Measurements from ENCODE around the gene ZNF329.

ZNF329 gene

DNA sequence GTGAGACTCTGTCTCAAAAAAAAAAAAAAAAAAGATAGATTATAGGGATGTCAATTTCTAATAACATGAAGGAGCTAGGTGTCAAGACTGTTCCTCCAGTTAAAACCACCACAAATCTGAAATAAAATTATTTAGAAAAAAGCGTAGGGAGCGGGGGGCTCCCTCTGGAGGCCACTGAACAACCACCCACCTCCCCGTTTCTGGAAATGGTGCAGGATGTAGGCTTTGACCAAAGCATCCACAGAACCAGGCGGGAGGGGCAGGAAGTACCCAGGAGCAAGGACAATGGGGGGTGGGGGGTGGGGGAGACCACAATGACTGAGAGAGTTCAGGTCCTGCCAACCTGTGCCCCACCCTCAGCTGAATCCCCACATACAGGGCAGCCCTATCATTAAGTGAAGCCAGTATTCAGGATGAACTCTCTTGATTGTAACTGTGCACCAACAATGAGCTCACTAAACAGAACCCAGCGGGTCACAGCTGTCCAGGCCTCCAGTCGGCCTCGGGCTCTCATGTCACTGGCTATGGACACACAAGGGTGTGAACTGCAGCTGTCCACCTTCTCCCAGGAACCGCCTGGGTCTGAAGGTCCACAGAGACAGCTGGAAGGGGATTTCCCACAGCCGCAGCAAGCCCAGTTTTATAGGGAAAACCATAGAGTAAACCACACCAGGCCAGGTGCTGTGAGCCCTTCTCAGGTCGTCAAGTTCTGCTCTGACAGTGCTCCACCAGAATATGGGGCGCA, 59.2 kb downstream of the ZNF329 start:
- TF ChIP-seq MYC (IDR thresholded peaks at IDR 0.05; ENCODE audit: low read depth, low read length) (no peak), POLR2A (IDR thresholded peaks at IDR 0.05; ENCODE audit: extremely low read depth, insufficient read length) (no peak)
- TF ChIP-seq, protein P1, sequence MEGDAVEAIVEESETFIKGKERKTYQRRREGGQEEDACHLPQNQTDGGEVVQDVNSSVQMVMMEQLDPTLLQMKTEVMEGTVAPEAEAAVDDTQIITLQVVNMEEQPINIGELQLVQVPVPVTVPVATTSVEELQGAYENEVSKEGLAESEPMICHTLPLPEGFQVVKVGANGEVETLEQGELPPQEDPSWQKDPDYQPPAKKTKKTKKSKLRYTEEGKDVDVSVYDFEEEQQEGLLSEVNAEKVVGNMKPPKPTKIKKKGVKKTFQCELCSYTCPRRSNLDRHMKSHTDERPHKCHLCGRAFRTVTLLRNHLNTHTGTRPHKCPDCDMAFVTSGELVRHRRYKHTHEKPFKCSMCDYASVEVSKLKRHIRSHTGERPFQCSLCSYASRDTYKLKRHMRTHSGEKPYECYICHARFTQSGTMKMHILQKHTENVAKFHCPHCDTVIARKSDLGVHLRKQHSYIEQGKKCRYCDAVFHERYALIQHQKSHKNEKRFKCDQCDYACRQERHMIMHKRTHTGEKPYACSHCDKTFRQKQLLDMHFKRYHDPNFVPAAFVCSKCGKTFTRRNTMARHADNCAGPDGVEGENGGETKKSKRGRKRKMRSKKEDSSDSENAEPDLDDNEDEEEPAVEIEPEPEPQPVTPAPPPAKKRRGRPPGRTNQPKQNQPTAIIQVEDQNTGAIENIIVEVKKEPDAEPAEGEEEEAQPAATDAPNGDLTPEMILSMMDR (IDR thresholded peaks at IDR 0.05; ENCODE audit: low read depth, low read length), result no peak
- TF ChIP-seq, protein P2, sequence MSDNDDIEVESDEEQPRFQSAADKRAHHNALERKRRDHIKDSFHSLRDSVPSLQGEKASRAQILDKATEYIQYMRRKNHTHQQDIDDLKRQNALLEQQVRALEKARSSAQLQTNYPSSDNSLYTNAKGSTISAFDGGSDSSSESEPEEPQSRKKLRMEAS (IDR thresholded peaks at IDR 0.05; ENCODE audit: low read depth, low read length), result no peak
- H3K4me3 ChIP-seq (ENCODE audit: low read depth, low read length), result no peak overlapping the region

DNA sequence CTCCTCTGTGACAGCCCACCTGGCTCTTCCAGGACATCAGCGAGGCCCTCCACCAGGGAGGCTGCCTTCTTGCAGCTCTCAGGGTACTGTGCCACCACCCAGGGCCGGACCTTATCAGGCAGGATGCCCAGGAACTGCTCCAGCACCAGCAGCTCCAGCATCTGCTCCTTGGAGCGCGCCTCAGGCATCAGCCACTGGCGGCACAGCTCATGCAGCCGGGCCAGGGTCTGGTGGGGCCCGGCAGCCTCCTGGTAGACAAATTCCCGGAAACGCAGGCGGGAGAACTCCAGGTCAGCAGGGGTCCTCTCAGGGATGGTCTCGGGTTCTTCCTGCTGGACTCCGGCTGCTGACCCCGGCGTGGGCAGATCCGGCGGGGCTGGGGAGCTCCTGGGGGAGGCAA, 60.7 kb downstream of the ZNF329 start:
- no peak for DNase-seq (ENCODE audit: low read depth)
- no peak overlapping the region for H3K4me3 ChIP-seq (ENCODE audit: low read depth, low read length)

More for the DNA sequence above, 59.2 kb downstream of the ZNF329 start:
- DNase-seq (ENCODE audit: low read depth), result no peak

DNA sequence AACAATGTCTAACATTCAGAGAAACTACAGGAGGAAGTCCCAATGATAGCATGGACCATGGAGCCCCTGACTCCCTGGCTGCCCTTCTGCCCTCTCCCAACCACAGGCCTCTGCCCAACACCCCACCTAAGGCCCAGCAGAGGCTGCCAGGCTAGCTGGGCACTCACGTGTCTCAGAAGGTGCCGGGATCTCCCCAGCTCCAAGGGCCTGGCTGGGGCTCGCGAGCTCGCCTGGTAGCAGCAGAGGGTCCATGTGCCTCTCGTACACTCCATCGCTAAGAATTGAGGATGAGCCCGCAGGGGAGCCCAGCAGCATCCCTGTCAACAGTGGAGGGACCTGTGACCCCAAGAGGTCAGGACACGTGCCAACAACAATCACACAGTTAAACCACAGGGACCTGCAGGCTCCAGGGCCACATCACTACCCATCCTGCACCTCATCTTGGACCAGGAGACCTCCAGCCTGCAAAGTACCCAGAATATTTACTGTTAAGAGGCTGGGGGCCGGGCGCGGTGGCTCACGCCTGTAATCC, 62.0 kb downstream of the ZNF329 start:
- DNase-seq (ENCODE audit: low read depth), result no peak
- TF ChIP-seq MYC (IDR thresholded peaks at IDR 0.05; ENCODE audit: low read depth, low read length) (no peak), POLR2A (IDR thresholded peaks at IDR 0.05; ENCODE audit: extremely low read depth, insufficient read length) (no peak)
- TF ChIP-seq, protein P1 (IDR thresholded peaks at IDR 0.05; ENCODE audit: low read depth, low read length), result no peak
- TF ChIP-seq, protein P2 (IDR thresholded peaks at IDR 0.05; ENCODE audit: low read depth, low read length), result no peak
- no peak overlapping the region for H3K4me3 ChIP-seq (ENCODE audit: low read depth, low read length)

More for the DNA sequence above, 60.7 kb downstream of the ZNF329 start:
- no peak for TF ChIP-seq MYC (IDR thresholded peaks at IDR 0.05; ENCODE audit: low read depth, low read length)
- TF ChIP-seq, protein P2 (IDR thresholded peaks at IDR 0.05; ENCODE audit: low read depth, low read length), result no peak
- TF ChIP-seq POLR2A (IDR thresholded peaks at IDR 0.05; ENCODE audit: extremely low read depth, insufficient read length), result no peak
- TF ChIP-seq, protein P1 (IDR thresholded peaks at IDR 0.05; ENCODE audit: low read depth, low read length), result no peak

DNA sequence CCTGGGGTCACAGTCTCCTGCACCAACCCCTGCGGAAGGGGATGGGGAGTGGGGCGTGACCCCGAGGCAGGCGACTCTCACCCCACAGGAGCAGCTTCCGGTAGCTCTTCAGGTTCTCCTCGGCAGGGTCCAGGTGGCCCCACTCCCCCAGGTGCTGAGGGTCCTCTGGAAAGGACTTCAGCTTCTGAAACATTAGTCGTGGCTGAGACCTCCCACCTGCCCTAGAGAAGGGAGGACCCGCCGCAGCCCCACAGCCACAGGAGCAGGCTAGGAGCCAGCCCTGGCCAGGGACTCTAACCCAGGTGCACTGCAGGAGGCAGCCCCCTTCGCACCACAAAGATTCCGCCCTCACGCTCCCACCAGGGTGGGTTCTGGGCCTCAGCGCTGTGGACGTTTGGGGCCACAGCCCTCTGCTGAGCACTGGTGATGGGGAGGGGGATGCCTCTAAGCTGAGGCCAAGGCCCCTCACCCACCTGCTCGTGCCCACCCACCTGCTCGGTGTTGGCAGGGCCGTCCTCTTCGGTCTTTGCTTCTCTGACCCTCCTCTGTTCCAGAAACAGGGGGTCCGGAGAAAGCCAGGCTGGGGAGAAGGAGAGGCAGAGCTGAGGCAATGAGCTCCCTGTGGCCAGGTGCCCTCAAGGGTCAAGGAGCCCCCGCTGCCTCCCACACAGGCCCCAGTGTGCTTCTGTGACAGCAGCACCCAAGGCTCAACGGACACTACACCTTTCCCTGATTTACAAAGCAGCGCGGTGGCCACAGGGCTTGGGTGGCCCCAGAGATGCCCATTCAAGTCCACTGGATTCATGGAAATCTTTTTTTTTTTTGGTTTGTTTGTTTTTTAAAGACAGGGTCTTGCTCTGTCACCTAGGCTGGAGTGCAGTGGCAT, 63.5 kb downstream of the ZNF329 start:
- DNase-seq (ENCODE audit: low read depth), result no peak
- TF ChIP-seq POLR2A (IDR thresholded peaks at IDR 0.05; ENCODE audit: extremely low read depth, insufficient read length), result no peak
- no peak for TF ChIP-seq MYC (IDR thresholded peaks at IDR 0.05; ENCODE audit: low read depth, low read length)
- TF ChIP-seq, protein P2 (IDR thresholded peaks at IDR 0.05; ENCODE audit: low read depth, low read length), result no peak
- TF ChIP-seq, protein P1 (IDR thresholded peaks at IDR 0.05; ENCODE audit: low read depth, low read length), result no peak
- no peak overlapping the region for H3K4me3 ChIP-seq (ENCODE audit: low read depth, low read length)

DNA sequence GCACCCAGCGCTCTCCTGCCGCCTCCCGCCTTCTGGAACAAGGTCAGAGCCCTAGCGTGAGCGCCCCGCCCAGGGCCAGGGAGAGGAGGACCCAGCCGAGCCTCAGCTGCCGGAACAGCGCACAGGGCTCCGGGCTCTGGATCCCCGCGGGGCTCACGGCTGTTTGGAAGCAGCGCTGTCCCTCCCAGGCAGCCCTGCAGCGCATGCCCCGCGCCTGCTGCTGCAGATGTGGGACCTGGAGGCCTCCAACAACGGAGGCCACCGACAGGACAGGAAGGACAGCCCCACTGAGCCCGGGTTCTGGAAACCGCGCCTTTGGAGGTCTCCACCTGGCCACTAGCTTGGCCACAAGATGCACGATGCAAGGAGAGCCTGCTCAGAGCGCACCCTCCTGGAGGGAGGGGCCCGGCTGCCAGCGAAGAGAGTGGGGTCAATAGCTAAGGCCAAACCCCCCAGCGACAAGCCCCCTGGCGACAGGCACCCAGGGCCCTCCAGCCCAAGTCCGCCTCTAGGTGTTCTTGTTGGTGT, 65.2 kb downstream of the ZNF329 start:
- no peak overlapping the region for H3K4me3 ChIP-seq (ENCODE audit: low read depth, low read length)
- TF ChIP-seq, protein P1 (IDR thresholded peaks at IDR 0.05; ENCODE audit: low read depth, low read length), result no peak
- TF ChIP-seq MYC (IDR thresholded peaks at IDR 0.05; ENCODE audit: low read depth, low read length) (no peak), POLR2A (IDR thresholded peaks at IDR 0.05; ENCODE audit: extremely low read depth, insufficient read length) (no peak)
- TF ChIP-seq, protein P2 (IDR thresholded peaks at IDR 0.05; ENCODE audit: low read depth, low read length), result no peak
- DNase-seq (ENCODE audit: low read depth), result no peak
